ENCODE measurements around the gene SCNN1B.
"Not testable (repeated sequence)": the region's sequence is repeated elsewhere in the genome, so short reads cannot be mapped to it uniquely, and the experiment has no call there.

The SCNN1B gene

GRCh38 chr16:23302045-23302956, at the start of gene SCNN1B:
Gene SCNN1B, plus strand, starts transcription at chr16:23302302. Its CDS starts 46,298 bp downstream, at chr16:23348600.
- no peak for FAIRE-seq
- DNase-seq (ENCODE audit: insufficient read length, low spot score) = no peak
- no peak for TF ChIP-seq POLR2A (IDR thresholded peaks at IDR 0.05; ENCODE audit: low read depth, low read length)

GRCh38 chr16:23252310-23252709, 49.8 kb upstream of the SCNN1B start:
- no peak for TF ChIP-seq POLR2A (IDR thresholded peaks at IDR 0.05; ENCODE audit: low read depth, low read length)
- DNase-seq (ENCODE audit: insufficient read length, low spot score) (no peak), FAIRE-seq (no peak)

- DNase-seq (ENCODE audit: insufficient read length, low spot score); FAIRE-seq: not testable (repeated sequence)
Observed at GRCh38 chr16:23253650-23254049, 48.5 kb upstream of the SCNN1B start.

- FAIRE-seq (peak; percentile 67), DNase-seq (ENCODE audit: insufficient read length, low spot score) (peak; percentile 45)
- no peak for TF ChIP-seq POLR2A (IDR thresholded peaks at IDR 0.05; ENCODE audit: low read depth, low read length)
Observed at GRCh38 chr16:23254338-23254737, 47.8 kb upstream of the SCNN1B start.

GRCh38 chr16:23255000-23255399, 47.1 kb upstream of the SCNN1B start:
- no peak for TF ChIP-seq POLR2A (IDR thresholded peaks at IDR 0.05; ENCODE audit: low read depth, low read length)

GRCh38 chr16:23256440-23256839, 45.7 kb upstream of the SCNN1B start:
- FAIRE-seq = no peak
- DNase-seq (ENCODE audit: insufficient read length, low spot score) = no peak
- no peak for TF ChIP-seq POLR2A (IDR thresholded peaks at IDR 0.05; ENCODE audit: low read depth, low read length)

More at GRCh38 chr16:23255000-23255399, 47.1 kb upstream of the SCNN1B start:
- DNase-seq (ENCODE audit: insufficient read length, low spot score) = no peak
- FAIRE-seq = no peak

- no peak for FAIRE-seq
- no peak for TF ChIP-seq POLR2A (IDR thresholded peaks at IDR 0.05; ENCODE audit: low read depth, low read length)
- no peak for DNase-seq (ENCODE audit: insufficient read length, low spot score)
Observed at GRCh38 chr16:23257682-23258081, 44.4 kb upstream of the SCNN1B start.

GRCh38 chr16:23258919-23259237, 43.2 kb upstream of the SCNN1B start:
- FAIRE-seq (no peak), DNase-seq (ENCODE audit: insufficient read length, low spot score) (no peak)
- TF ChIP-seq POLR2A (IDR thresholded peaks at IDR 0.05; ENCODE audit: low read depth, low read length) = no peak

- DNase-seq (ENCODE audit: insufficient read length, low spot score) = no peak
- no peak for TF ChIP-seq POLR2A (IDR thresholded peaks at IDR 0.05; ENCODE audit: low read depth, low read length)
- no peak for FAIRE-seq
Observed at GRCh38 chr16:23267647-23268046, 34.5 kb upstream of the SCNN1B start.

GRCh38 chr16:23268561-23268960, 33.5 kb upstream of the SCNN1B start:
- FAIRE-seq (no peak), DNase-seq (ENCODE audit: insufficient read length, low spot score) (no peak)
- no peak for TF ChIP-seq POLR2A (IDR thresholded peaks at IDR 0.05; ENCODE audit: low read depth, low read length)

GRCh38 chr16:23269248-23269953, 32.7 kb upstream of the SCNN1B start:
- DNase-seq (ENCODE audit: insufficient read length, low spot score) (no peak), FAIRE-seq (no peak)
- no peak for TF ChIP-seq POLR2A (IDR thresholded peaks at IDR 0.05; ENCODE audit: low read depth, low read length)

GRCh38 chr16:23270654-23271053, 31.4 kb upstream of the SCNN1B start:
- TF ChIP-seq POLR2A (IDR thresholded peaks at IDR 0.05; ENCODE audit: low read depth, low read length) = no peak
- DNase-seq (ENCODE audit: insufficient read length, low spot score) = no peak
- FAIRE-seq = no peak

- no peak for TF ChIP-seq POLR2A (IDR thresholded peaks at IDR 0.05; ENCODE audit: low read depth, low read length)
- no peak for DNase-seq (ENCODE audit: insufficient read length, low spot score)
- FAIRE-seq = no peak
Observed at GRCh38 chr16:23274968-23275367, 27.1 kb upstream of the SCNN1B start.

GRCh38 chr16:23276821-23277220, 25.3 kb upstream of the SCNN1B start:
- DNase-seq (ENCODE audit: insufficient read length, low spot score) = no peak
- TF ChIP-seq POLR2A (IDR thresholded peaks at IDR 0.05; ENCODE audit: low read depth, low read length) = no peak
- FAIRE-seq = no peak

- no peak for FAIRE-seq
- DNase-seq (ENCODE audit: insufficient read length, low spot score) = no peak
- no peak for TF ChIP-seq POLR2A (IDR thresholded peaks at IDR 0.05; ENCODE audit: low read depth, low read length)
Observed at GRCh38 chr16:23278031-23278430, 24.1 kb upstream of the SCNN1B start.

All from H54 (cell line).